Right renal cortex interstitium (tissue), 3 donors: ENCODE results near the gene SYCN. TPM values are rescaled to one million over a fixed set of nuclear protein-coding genes. Genes with fewer than 3 reads are reported as not detected.

Source experiments
- DNase-seq, 3 donors: peaks; one replicate each; pipeline ENCODE4 v3.0.0-alpha.2; 2013; ENCODE audit warnings: low read depth in 3 of 3, low spot score in 2 of 3
- polyA plus RNA-seq, 3 donors: library from polyadenylated mRNA; unstranded; fragments of 120-200 nt; gene quantifications; one replicate each; pipeline ENCODE4 v1.2.1, GENCODE V29; 2013; ENCODE audit not compliant: insufficient read length in 3 of 3

SYCN gene
- polyA plus RNA-seq, 3 donors = not detected

- no peak for DNase-seq
Observed at GRCh38 chr19:39196320-39196719, 7.7 kb downstream of the SYCN start.

GRCh38 chr19:39195755-39196154, 8.3 kb downstream of the SYCN start:
- no peak for DNase-seq

- DNase-seq = no peak
Observed at GRCh38 chr19:39194832-39195542, 9.1 kb downstream of the SYCN start.

GRCh38 chr19:39193803-39194202, 10.3 kb downstream of the SYCN start:
- no peak for DNase-seq

- no peak for DNase-seq
Observed at GRCh38 chr19:39192846-39193245, 11.2 kb downstream of the SYCN start.

- no peak for DNase-seq
Observed at GRCh38 chr19:39190768-39191167, 13.3 kb downstream of the SYCN start.

- DNase-seq = no peak
Observed at GRCh38 chr19:39188960-39189359, 15.1 kb downstream of the SYCN start.

- DNase-seq = no peak
Observed at GRCh38 chr19:39187552-39187943, 16.5 kb downstream of the SYCN start.

- no peak for DNase-seq
Observed at GRCh38 chr19:39186391-39186790, 17.7 kb downstream of the SYCN start.

GRCh38 chr19:39183104-39183503, 21.0 kb downstream of the SYCN start:
- DNase-seq = no peak

- no peak for DNase-seq
Observed at GRCh38 chr19:39182174-39182505, 21.9 kb downstream of the SYCN start.

- DNase-seq = no peak
Observed at GRCh38 chr19:39181500-39182173, 22.4 kb downstream of the SYCN start.

- DNase-seq = no peak
Observed at GRCh38 chr19:39180749-39181148, 23.3 kb downstream of the SYCN start.

- DNase-seq = no peak
Observed at GRCh38 chr19:39179754-39180153, 24.3 kb downstream of the SYCN start.

- no peak for DNase-seq
Observed at GRCh38 chr19:39178296-39179006, 25.6 kb downstream of the SYCN start.

- no peak for DNase-seq
Observed at GRCh38 chr19:39177736-39178135, 26.3 kb downstream of the SYCN start.

GRCh38 chr19:39177110-39177699, 26.9 kb downstream of the SYCN start:
- DNase-seq = no peak

GRCh38 chr19:39175564-39175963, 28.5 kb downstream of the SYCN start:
- no peak for DNase-seq

- DNase-seq = no peak
Observed at GRCh38 chr19:39174558-39175544, 29.2 kb downstream of the SYCN start.

GRCh38 chr19:39174142-39174541, 29.9 kb downstream of the SYCN start:
- no peak for DNase-seq
